ENCODE results near the gene PDS5B. TPM values are rescaled to one million over a fixed set of nuclear protein-coding genes. Genes with fewer than 3 reads are reported as not detected.
A peak's percentile ranks its signal among the peaks of the same experiment; 100 is the strongest.

The PDS5B gene
- total RNA-seq, 1 experiment from 2014 or later = 26.5 TPM

- Histone ChIP-seq H3K79me2 (ENCODE audit: insufficient read depth, low read length) (peaks cover 49% of the 10 kb centered on the region), H4K20me1 (ENCODE audit: insufficient read depth) (no peaks in the 10 kb centered on the region), H3K36me3 (ENCODE audit: control insufficient read depth in 1 of 2, insufficient read depth in 2 of 2, low read length in 2 of 2) (peaks cover 18 to 20% of the 10 kb centered on the region in 2 experiments), H3K9me3 (ENCODE audit: control insufficient read depth in 1 of 2, insufficient read depth in 1 of 2, low read depth in 1 of 2, low read length in 2 of 2) (no peaks in the 10 kb centered on the region), H3K4me1 (ENCODE audit: control insufficient read depth in 1 of 2, insufficient read depth in 2 of 2, low read length in 2 of 2) (peaks cover 5 to 11% of the 10 kb centered on the region in 2 experiments; a peak in 2 of 4 replicates), H3K4me3 (replicated peaks in 1 of 2; ENCODE audit: low read depth in 1 of 2, low read length in 2 of 2) (peak within 1 kb of the TSS; percentile 81 to 85), H3K27me3 (ENCODE audit: insufficient read depth, low read length) (no peaks in the 10 kb centered on the region), H2AFZ (ENCODE audit: low read depth, low read length, poor library complexity, severe bottlenecking) (peak within 1 kb of the TSS; percentile 81), H3K4me2 (ENCODE audit: low read length) (peak within 1 kb of the TSS; percentile 79), H3K27ac (ENCODE audit: low read depth, low read length) (peak within 1 kb of the TSS; percentile 92), H3K9ac (ENCODE audit: low read length) (peak within 1 kb of the TSS; percentile 84), H3K9me2 (ENCODE audit: insufficient read depth) (no peaks in the 10 kb centered on the region)
- BruUV-seq (replicated peaks) = TSS peak; percentile 87
- RAD21 ChIA-PET (ENCODE audit: low non-redundant PET in 1 of 2, low total read pairs in 2 of 2, uncharacterized antibody in 2 of 2, unreplicated experiment in 2 of 2) = no interaction called here
- intact Hi-C loops (cut with micrococcal nuclease) = loop anchor here (5.0 kb wide), 1 partner anchor 221 kb away; the partner anchor contains the start of genes BRCA2 and ZAR1L
- ATAC-seq (peak; percentile 97), DNase-seq (ENCODE audit: low read depth, low spot score) (peak; percentile 93)
- POLR2A ChIA-PET = interaction anchor here (1.4 to 1.6 kb wide), 2 partner anchors 19 to 47 kb away, joined by 3 read pairs; partner anchors contain the start of gene PDS5B
- CTCF ChIA-PET = interaction anchor here (1.2 to 1.3 kb wide), 2 partner anchors 47 to 101 kb away, joined by 4 read pairs; partner anchors contain the start of gene PDS5B
- no peak for TF ChIP-seq EZH2phosphoT487 (IDR thresholded peaks at IDR 0.05; ENCODE audit: borderline replicate concordance)
- peak; percentile 59; the same call in 1 of the 2 replicates for TF ChIP-seq SP1 (IDR thresholded peaks at IDR 0.05; ENCODE audit: low read depth)
- TF ChIP-seq TCF7L2 (IDR thresholded peaks at IDR 0.05; ENCODE audit: borderline replicate concordance, extremely low read depth, insufficient read depth, insufficient read length) = peak; percentile 59
- TF ChIP-seq SIN3A (IDR thresholded peaks at IDR 0.05; ENCODE audit: low read depth) = no peak
- TF ChIP-seq EGR1 (IDR thresholded peaks at IDR 0.05; ENCODE audit: low read depth) = 0 out of 2 replicates have a peak, but pooled peaks have one; percentile 29
- TF ChIP-seq JUND (IDR thresholded peaks at IDR 0.05) = no peak
- peak; percentile 81 for TF ChIP-seq POLR2AphosphoS5 (IDR thresholded peaks at IDR 0.05; ENCODE audit: low read depth, low read length)
- peak; percentile 50 for TF ChIP-seq MAX (IDR thresholded peaks at IDR 0.05)
- TF ChIP-seq ZNF274 (IDR thresholded peaks at IDR 0.05; ENCODE audit: low read depth, low read length) = no peak
- no peak; the same call in 1 of the 2 replicates for TF ChIP-seq CEBPB (IDR thresholded peaks at IDR 0.05; ENCODE audit: low read depth)
- TF ChIP-seq CTCF (IDR thresholded peaks at IDR 0.05 in 2 of 3, conservative IDR thresholded peaks at IDR 0.05 in 1 of 3; ENCODE audit: borderline replicate concordance in 1 of 3, insufficient read depth in 1 of 3, low read depth in 2 of 3, low read length in 2 of 3) = peak; percentile 2 to 65 (median 10); a peak in 3 of 6 replicates
- TF ChIP-seq EZH2 (IDR thresholded peaks at IDR 0.05) = no peak
- TF ChIP-seq POLR2A (IDR thresholded peaks at IDR 0.05; ENCODE audit: borderline replicate concordance, extremely low read depth, insufficient read depth, insufficient read length) = peak; percentile 45
- peak; percentile 74 for TF ChIP-seq SRF (IDR thresholded peaks at IDR 0.05; ENCODE audit: low read depth)
- TF ChIP-seq ATF3 (IDR thresholded peaks at IDR 0.05) = no peak
- peak; percentile 25 for TF ChIP-seq RAD21 (IDR thresholded peaks at IDR 0.05; ENCODE audit: low read depth)
- peak; percentile 96 for TF ChIP-seq YY1 (IDR thresholded peaks at IDR 0.05; ENCODE audit: extremely low read depth, insufficient replicate concordance, low read depth, low read length)
- TF ChIP-seq CBX3 (IDR thresholded peaks at IDR 0.05; ENCODE audit: low read depth) = peak; percentile 57; the same call in 1 of the 2 replicates
- no peak for TF ChIP-seq FOSL1 (IDR thresholded peaks at IDR 0.05; ENCODE audit: low read depth)
- no peak for TF ChIP-seq REST (IDR thresholded peaks at IDR 0.05; ENCODE audit: low read depth)
Measured at GRCh38 chr13:32538621-32539246, 47.5 kb upstream of the PDS5B start, which contains the start of gene N4BP2L2. N4BP2L2 (minus strand) TSS chr13:32538795; CDS start chr13:32537027, 1,768 bp downstream.

Data from HCT116 (cell line).